ENCODE results near the gene APBA1. TPM values are rescaled to one million over a fixed set of nuclear protein-coding genes. Genes with fewer than 3 reads are reported as not detected.

Gene APBA1
- total and polyA plus RNA-seq, 2 of the 4 experiments (the other 2 are of a cell fraction): 3.8 to 5.1 TPM

DNA sequence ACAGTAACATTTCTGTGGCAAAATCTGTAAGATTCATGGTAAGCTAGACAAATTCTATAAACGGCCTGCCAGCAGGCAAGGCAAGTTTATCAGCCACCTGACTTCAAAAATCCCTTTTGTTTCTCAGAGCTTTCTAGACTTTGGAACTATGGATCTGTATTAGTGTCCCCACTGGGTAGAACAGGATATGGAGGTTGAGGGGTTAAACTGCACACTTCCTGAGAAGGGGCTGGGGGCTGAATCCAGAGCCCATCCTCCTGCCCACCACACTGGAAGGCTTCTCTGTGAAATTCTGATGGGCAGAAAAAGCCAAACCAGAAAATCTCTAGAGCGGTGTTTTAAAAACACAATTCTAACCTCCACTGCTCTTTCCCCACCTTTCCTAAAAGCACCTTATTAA lies 218.4 kb downstream of the APBA1 start:
- WGBS, 2 experiments (ENCODE audit: extremely low coverage in 2 of 2, insufficient read length in 1 of 2): 100% methylated on average over 1 of the region's 2 CpGs; no CpG with 5 or more reads in 1 of the 2 experiments
- H3K27me3 ChIP-seq (ENCODE audit: control insufficient read depth, insufficient read depth, low read length): no peaks in the 10 kb centered on the region
- CTCF ChIA-PET: no interaction called here

More for the DNA sequence above, 218.4 kb downstream of the APBA1 start:
- no peak overlapping the region for H3K9ac ChIP-seq (ENCODE audit: low read depth, low read length)
- H2BK5ac ChIP-seq (ENCODE audit: low read depth, low read length, poor library complexity, severe bottlenecking): no peak overlapping the region
- no peak for TF ChIP-seq CHD1 (IDR thresholded peaks at IDR 0.05; ENCODE audit: low read depth, low read length)
- TF ChIP-seq, protein P1, sequence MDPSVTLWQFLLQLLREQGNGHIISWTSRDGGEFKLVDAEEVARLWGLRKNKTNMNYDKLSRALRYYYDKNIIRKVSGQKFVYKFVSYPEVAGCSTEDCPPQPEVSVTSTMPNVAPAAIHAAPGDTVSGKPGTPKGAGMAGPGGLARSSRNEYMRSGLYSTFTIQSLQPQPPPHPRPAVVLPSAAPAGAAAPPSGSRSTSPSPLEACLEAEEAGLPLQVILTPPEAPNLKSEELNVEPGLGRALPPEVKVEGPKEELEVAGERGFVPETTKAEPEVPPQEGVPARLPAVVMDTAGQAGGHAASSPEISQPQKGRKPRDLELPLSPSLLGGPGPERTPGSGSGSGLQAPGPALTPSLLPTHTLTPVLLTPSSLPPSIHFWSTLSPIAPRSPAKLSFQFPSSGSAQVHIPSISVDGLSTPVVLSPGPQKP (IDR thresholded peaks at IDR 0.05; ENCODE audit: borderline replicate concordance, low read depth, low read length): no peak
- TF ChIP-seq NFE2L2 (IDR thresholded peaks at IDR 0.05; ENCODE audit: low read depth, low read length): no peak
- no peak for TF ChIP-seq SMC3 (IDR thresholded peaks at IDR 0.05; ENCODE audit: low read depth, low read length)
- no peak for TF ChIP-seq RCOR1 (IDR thresholded peaks at IDR 0.05; ENCODE audit: insufficient replicate concordance, low read length)
- no peak for TF ChIP-seq POLR2A (IDR thresholded peaks at IDR 0.05; ENCODE audit: low read depth, low read length)
- TF ChIP-seq BHLHE40 (IDR thresholded peaks at IDR 0.05; ENCODE audit: low read depth, low read length): no peak
- TF ChIP-seq MXI1 (IDR thresholded peaks at IDR 0.05; ENCODE audit: borderline replicate concordance, low read depth, low read length): no peak
- no peak for TF ChIP-seq FOS (IDR thresholded peaks at IDR 0.05; ENCODE audit: low read depth, low read length)
- TF ChIP-seq, protein P2, sequence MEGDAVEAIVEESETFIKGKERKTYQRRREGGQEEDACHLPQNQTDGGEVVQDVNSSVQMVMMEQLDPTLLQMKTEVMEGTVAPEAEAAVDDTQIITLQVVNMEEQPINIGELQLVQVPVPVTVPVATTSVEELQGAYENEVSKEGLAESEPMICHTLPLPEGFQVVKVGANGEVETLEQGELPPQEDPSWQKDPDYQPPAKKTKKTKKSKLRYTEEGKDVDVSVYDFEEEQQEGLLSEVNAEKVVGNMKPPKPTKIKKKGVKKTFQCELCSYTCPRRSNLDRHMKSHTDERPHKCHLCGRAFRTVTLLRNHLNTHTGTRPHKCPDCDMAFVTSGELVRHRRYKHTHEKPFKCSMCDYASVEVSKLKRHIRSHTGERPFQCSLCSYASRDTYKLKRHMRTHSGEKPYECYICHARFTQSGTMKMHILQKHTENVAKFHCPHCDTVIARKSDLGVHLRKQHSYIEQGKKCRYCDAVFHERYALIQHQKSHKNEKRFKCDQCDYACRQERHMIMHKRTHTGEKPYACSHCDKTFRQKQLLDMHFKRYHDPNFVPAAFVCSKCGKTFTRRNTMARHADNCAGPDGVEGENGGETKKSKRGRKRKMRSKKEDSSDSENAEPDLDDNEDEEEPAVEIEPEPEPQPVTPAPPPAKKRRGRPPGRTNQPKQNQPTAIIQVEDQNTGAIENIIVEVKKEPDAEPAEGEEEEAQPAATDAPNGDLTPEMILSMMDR (conservative IDR thresholded peaks at IDR 0.05; ENCODE audit: low read depth, low read length): no peak
- no peak for TF ChIP-seq RFX5 (IDR thresholded peaks at IDR 0.05; ENCODE audit: low read depth, low read length)
- no peak for TF ChIP-seq RAD21 (IDR thresholded peaks at IDR 0.05; ENCODE audit: low read length)
- TF ChIP-seq, protein P3, sequence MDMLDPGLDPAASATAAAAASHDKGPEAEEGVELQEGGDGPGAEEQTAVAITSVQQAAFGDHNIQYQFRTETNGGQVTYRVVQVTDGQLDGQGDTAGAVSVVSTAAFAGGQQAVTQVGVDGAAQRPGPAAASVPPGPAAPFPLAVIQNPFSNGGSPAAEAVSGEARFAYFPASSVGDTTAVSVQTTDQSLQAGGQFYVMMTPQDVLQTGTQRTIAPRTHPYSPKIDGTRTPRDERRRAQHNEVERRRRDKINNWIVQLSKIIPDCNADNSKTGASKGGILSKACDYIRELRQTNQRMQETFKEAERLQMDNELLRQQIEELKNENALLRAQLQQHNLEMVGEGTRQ (IDR thresholded peaks at IDR 0.05; ENCODE audit: low read depth, low read length): no peak
- no peak for TF ChIP-seq MAFK (IDR thresholded peaks at IDR 0.05; ENCODE audit: low read depth, low read length)
- TF ChIP-seq CEBPB (IDR thresholded peaks at IDR 0.05; ENCODE audit: low read depth, low read length): no peak
- no peak for TF ChIP-seq MAZ (IDR thresholded peaks at IDR 0.05; ENCODE audit: borderline replicate concordance, low read depth, low read length)
- H3K9me3 ChIP-seq (ENCODE audit: control insufficient read depth, insufficient read depth, low read length): no peaks in the 10 kb centered on the region; the same call in 1 of the 2 replicates
- no peak overlapping the region for H3K18ac ChIP-seq (ENCODE audit: low read depth, low read length)
- H2AK5ac ChIP-seq (ENCODE audit: low read depth, low read length): no peak overlapping the region
- no peak overlapping the region for H2BK15ac ChIP-seq (ENCODE audit: low read depth, low read length)
- H3K4me1 ChIP-seq (ENCODE audit: control insufficient read depth, insufficient read depth, low read length): no peaks in the 10 kb centered on the region
- no peak overlapping the region for H2BK20ac ChIP-seq (ENCODE audit: low read depth, low read length)
- H4K20me1 ChIP-seq (ENCODE audit: insufficient read depth, low read length): no peaks in the 10 kb centered on the region
- dilution Hi-C loops (cut with HindIII; ENCODE audit: low sequenced_read_pairs, unreplicated experiment): no loop called here
- H3K27ac ChIP-seq (ENCODE audit: insufficient read depth, low read length): no peak overlapping the region
- in situ Hi-C loops (cut with MboI; ENCODE audit: low sequenced_read_pairs): loop anchor here (5.0 kb wide), 1 partner anchor 49 kb away; no protein-coding TSS in a partner anchor
- intact Hi-C loops (cut with micrococcal nuclease): no loop called here
- H2AK9ac ChIP-seq (replicated peaks; ENCODE audit: low read depth, low read length, poor library complexity): no peak overlapping the region
- H3K14ac ChIP-seq (replicated peaks; ENCODE audit: low read depth, low read length): no peak overlapping the region
- H4K8ac ChIP-seq (ENCODE audit: low read depth in 2 of 2, low read length in 2 of 2): no peak overlapping the region
- peaks cover 3% of the 10 kb centered on the region; the same call in 1 of the 2 replicates for H3K9me1 ChIP-seq (ENCODE audit: insufficient read depth, low read length)
- ATAC-seq (ENCODE audit: low read depth) (no peak), DNase-seq (no peak)
- no peak overlapping the region for H2BK120ac ChIP-seq (ENCODE audit: low read depth, low read length)
- H3K56ac ChIP-seq (ENCODE audit: extremely low read depth, insufficient read depth, low read length): no peak overlapping the region
- H3K4me2 ChIP-seq (ENCODE audit: low read depth, low read length): no peak overlapping the region
- peaks cover 1% of the 10 kb centered on the region; the same call in 1 of the 2 replicates for H3K36me3 ChIP-seq (ENCODE audit: control insufficient read depth, insufficient read depth, low read length)
- H2AFZ ChIP-seq (replicated peaks; ENCODE audit: low read length, poor library complexity): no peak overlapping the region
- H4K91ac ChIP-seq (ENCODE audit: insufficient read depth, low read depth, low read length): no peak overlapping the region
- no TSS peak for BruUV-seq (replicated peaks)
- no peak overlapping the region for H3K23ac ChIP-seq (ENCODE audit: low read depth, low read length)
- POLR2A ChIA-PET (ENCODE audit: unreplicated experiment): no interaction called here
- H4K5ac ChIP-seq (ENCODE audit: low read depth, low read length): no peak overlapping the region
- H3K4ac ChIP-seq (ENCODE audit: low read depth, low read length): no peak overlapping the region
- no peak overlapping the region for H3K4me3 ChIP-seq (ENCODE audit: insufficient read depth, low read depth, low read length)
- H3K79me1 ChIP-seq (ENCODE audit: low read depth in 1 of 2, low read length in 2 of 2): no peaks in the 10 kb centered on the region

Data from IMR-90 (cell line).